RWPE2 (cell line): ENCODE data around the gene ZCCHC14.
"Not testable (repeated sequence)": the region's sequence is repeated elsewhere in the genome, so short reads cannot be mapped to it uniquely, and the experiment has no call there.

Experiments used
- ATAC-seq: fragments of 200-7000 bp; cut with Tn5 transposase; 3 replicates; pipeline ENCODE4 v1.9.1; 2021; ENCODE audit warnings: low read depth
- DNase-seq: peaks from one replicate; pipeline ENCODE4 v3.0.0-alpha.2; 2020; ENCODE audit warnings: low spot score
- H3K27ac ChIP-seq: fragments of 450-650 bp; 2 replicates; pipeline ENCODE4 v1.5.1; 2017; ENCODE audit warnings: mild to moderate bottlenecking; ENCODE audit not compliant: poor library complexity, severe bottlenecking
- H3K27me3 ChIP-seq: fragments of 250-450 bp; sonication (Bioruptor Pico); 2 replicates; pipeline ENCODE4 v1.5.1; 2021; ENCODE audit warnings: mild to moderate bottlenecking, moderate library complexity; ENCODE audit not compliant: insufficient read depth, poor library complexity, severe bottlenecking
- H3K36me3 ChIP-seq: fragments of 250-450 bp; sonication (Bioruptor Pico); 2 replicates; pipeline ENCODE4 v1.5.1; 2020; ENCODE audit warnings: low read depth, mild to moderate bottlenecking, moderate library complexity
- H3K4me1 ChIP-seq: fragments of 250-450 bp; sonication (Bioruptor Pico); 2 replicates; pipeline ENCODE4 v1.5.1; 2021; ENCODE audit warnings: mild to moderate bottlenecking, moderate library complexity; ENCODE audit not compliant: insufficient read depth, poor library complexity, severe bottlenecking
- H3K4me3 ChIP-seq: fragments of 250-450 bp; sonication (Bioruptor Pico); 2 replicates; pipeline ENCODE4 v1.5.1; 2021; ENCODE audit warnings: mild to moderate bottlenecking, moderate library complexity; ENCODE audit not compliant: severe bottlenecking
- H3K9me3 ChIP-seq: fragments of 250-450 bp; sonication (Bioruptor Pico); 2 replicates; pipeline ENCODE4 v1.5.1; 2021; ENCODE audit warnings: mild to moderate bottlenecking, moderate library complexity; ENCODE audit not compliant: severe bottlenecking
- TF ChIP-seq, protein P1 (sequence below): fragments of 450-650 bp; IDR thresholded peaks from one replicate; pipeline ENCODE4 v1.5.1; 2017; ENCODE audit warnings: mild to moderate bottlenecking, moderate library complexity; ENCODE audit not compliant: poor library complexity, severe bottlenecking

The ZCCHC14 gene

DNA sequence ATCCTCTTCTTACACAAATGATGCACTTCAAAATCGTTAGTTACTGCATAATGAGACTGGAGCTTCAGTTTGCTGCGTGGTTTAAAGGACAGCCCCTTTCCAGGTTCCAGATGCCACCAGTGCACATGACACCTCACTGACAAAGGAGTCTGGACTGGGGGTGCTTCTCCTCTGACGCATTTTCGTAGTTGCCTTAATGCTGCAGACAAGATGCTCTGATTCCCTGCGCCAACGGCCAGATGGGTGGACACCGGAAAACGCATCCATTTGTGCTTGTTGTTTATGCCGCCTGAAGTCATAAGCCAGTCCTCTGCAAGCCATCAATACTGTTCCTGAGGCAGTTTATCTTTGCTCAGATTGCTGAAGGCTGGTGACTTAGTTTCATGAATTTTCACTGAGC lies 125.3 kb downstream of the ZCCHC14 start:
- no peaks in the 10 kb centered on the region for H3K4me1 ChIP-seq
- H3K4me3 ChIP-seq = no peak overlapping the region
- H3K27me3 ChIP-seq = no peaks in the 10 kb centered on the region
- H3K9me3 ChIP-seq = no peaks in the 10 kb centered on the region
- H3K27ac ChIP-seq = no peak overlapping the region
- peaks cover 13% of the 10 kb centered on the region for H3K36me3 ChIP-seq
- TF ChIP-seq, protein P1, sequence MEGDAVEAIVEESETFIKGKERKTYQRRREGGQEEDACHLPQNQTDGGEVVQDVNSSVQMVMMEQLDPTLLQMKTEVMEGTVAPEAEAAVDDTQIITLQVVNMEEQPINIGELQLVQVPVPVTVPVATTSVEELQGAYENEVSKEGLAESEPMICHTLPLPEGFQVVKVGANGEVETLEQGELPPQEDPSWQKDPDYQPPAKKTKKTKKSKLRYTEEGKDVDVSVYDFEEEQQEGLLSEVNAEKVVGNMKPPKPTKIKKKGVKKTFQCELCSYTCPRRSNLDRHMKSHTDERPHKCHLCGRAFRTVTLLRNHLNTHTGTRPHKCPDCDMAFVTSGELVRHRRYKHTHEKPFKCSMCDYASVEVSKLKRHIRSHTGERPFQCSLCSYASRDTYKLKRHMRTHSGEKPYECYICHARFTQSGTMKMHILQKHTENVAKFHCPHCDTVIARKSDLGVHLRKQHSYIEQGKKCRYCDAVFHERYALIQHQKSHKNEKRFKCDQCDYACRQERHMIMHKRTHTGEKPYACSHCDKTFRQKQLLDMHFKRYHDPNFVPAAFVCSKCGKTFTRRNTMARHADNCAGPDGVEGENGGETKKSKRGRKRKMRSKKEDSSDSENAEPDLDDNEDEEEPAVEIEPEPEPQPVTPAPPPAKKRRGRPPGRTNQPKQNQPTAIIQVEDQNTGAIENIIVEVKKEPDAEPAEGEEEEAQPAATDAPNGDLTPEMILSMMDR = no peak
- DNase-seq = no peak
- ATAC-seq = no peak

GRCh38 chr16:87366930-87367329 lies 125.9 kb downstream of the ZCCHC14 start:
- H3K9me3 ChIP-seq = no peaks in the 10 kb centered on the region
- H3K4me3 ChIP-seq = no peak overlapping the region
- H3K27ac ChIP-seq = no peak overlapping the region
- peaks cover 19% of the 10 kb centered on the region for H3K36me3 ChIP-seq
- H3K4me1 ChIP-seq = no peaks in the 10 kb centered on the region
- TF ChIP-seq, protein P1 = no peak
- ATAC-seq = no peak
- no peaks in the 10 kb centered on the region for H3K27me3 ChIP-seq
- DNase-seq = no peak

DNA sequence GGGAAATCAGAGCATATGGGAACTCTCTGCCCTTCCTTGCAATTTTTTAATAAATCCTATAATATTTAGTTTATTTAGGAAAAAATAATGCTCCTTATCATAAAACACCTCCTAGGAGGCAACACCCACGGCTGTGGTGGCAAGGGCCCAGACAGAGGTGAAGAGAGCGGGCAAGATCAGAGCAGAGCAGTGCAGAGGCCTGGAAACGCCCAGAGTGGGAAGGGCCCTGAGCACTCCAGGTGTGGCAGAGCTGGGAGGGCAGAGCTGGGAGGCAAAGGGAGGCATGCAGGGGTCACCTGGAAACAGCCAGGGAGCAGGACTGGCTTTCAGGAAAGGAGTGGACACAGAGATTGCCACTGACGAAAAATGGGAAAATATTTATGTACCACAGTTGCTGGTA lies 126.5 kb downstream of the ZCCHC14 start:
- Histone ChIP-seq H3K4me3 (no peak overlapping the region), H3K9me3 (no peaks in the 10 kb centered on the region), H3K36me3 (peaks cover 25% of the 10 kb centered on the region), H3K27ac (no peak overlapping the region), H3K27me3 (no peaks in the 10 kb centered on the region), H3K4me1 (no peaks in the 10 kb centered on the region)
- ATAC-seq (no peak), DNase-seq (no peak)
- TF ChIP-seq, protein P1 = no peak

DNA sequence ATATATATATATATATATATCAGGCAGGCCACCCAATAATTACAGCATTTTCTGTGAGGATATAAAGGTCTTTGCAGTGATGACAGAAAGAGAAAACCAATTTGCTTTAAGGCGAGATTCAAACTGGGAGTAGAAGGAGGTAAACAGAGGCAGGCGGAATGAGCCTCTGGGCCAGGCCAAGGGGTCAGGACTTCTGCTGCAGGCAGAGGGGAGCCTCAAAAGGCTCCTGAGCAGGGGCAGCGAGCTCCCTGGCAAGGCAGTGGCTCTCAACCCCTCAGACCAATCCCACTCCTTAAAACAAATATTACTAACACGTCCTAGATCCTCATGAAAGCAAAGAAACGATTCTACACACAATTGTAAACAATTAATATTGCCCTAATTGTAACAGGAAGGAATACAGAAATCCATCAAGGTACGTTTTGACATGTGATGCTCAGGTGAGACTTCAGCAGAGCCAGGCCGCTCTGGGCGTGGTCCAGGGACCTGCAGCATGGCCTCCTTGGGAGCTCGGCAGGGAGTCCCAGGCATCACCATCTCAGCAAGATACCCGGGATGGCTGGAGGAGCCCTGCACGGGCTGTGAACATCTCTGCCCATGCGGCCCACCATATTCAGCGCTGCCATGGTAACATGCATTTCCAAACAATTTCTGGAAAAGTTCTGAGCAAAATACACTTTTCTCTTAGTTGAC lies 127.7 kb downstream of the ZCCHC14 start:
- Histone ChIP-seq H3K36me3 (peaks cover 35% of the 10 kb centered on the region), H3K9me3 (no peaks in the 10 kb centered on the region), H3K4me3 (no peak overlapping the region), H3K4me1 (no peaks in the 10 kb centered on the region), H3K27ac (no peak overlapping the region), H3K27me3 (no peaks in the 10 kb centered on the region)
- TF ChIP-seq, protein P1 = no peak
- DNase-seq = no peak
- ATAC-seq = no peak

GRCh38 chr16:87363771-87364455 lies 128.9 kb downstream of the ZCCHC14 start:
- Histone ChIP-seq H3K4me1 (no peaks in the 10 kb centered on the region), H3K36me3 (peaks cover 40% of the 10 kb centered on the region), H3K9me3 (no peaks in the 10 kb centered on the region), H3K4me3 (no peak overlapping the region), H3K27me3 (no peaks in the 10 kb centered on the region), H3K27ac (no peak overlapping the region)
- DNase-seq (no peak), ATAC-seq (no peak)
- TF ChIP-seq, protein P1 = no peak

GRCh38 chr16:87362828-87363559 lies 129.8 kb downstream of the ZCCHC14 start:
- H3K27ac ChIP-seq, H3K9me3 ChIP-seq, DNase-seq, H3K27me3 ChIP-seq, ATAC-seq, H3K4me3 ChIP-seq, H3K4me1 ChIP-seq: not testable (repeated sequence)
- peaks cover 47% of the 10 kb centered on the region for H3K36me3 ChIP-seq
